PC-3 (cell line): ENCODE measurements around the gene TMEM255B. TPM values are rescaled to one million over a fixed set of nuclear protein-coding genes. Genes with fewer than 3 reads are reported as not detected.

Experiments
- ATAC-seq: fragments of 200-7000 bp; cut with Tn5 transposase; 2 replicates; pipeline ENCODE4 v1.9.1; 2020; ENCODE audit warnings: mild to moderate bottlenecking, moderate library complexity
- BruUV-seq: library from RNA; stranded (reverse); fragments of 400-500 nt; replicated peaks from 2 replicates; lab custom pipeline; 2021; lab: Mats Ljungman, UMichigan
- CTCF ChIA-PET: fragments of 300-600 bp; sonication (Branson Sonifier 250); formaldehyde crosslinking; loops from one replicate; lab custom pipeline; 2022; ENCODE audit warnings: antibody characterized with exemption; lab: Charles Lee
- POLR2A ChIA-PET: fragments of 300-600 bp; sonication (Branson Sonifier 250); formaldehyde crosslinking; loops from one replicate; lab custom pipeline; 2022; ENCODE audit warnings: antibody characterized with exemption; ENCODE audit not compliant: unreplicated experiment; lab: Charles Lee
- DNase-seq: peaks from one replicate; pipeline ENCODE4 v3.0.0-alpha.2; 2015
- H2AFZ ChIP-seq: fragments of 300-600 bp; sonication (generic); 2 replicates; pipeline ENCODE4 v1.6.0; 2016; ENCODE audit warnings: antibody characterized with exemption, low read length
- H3F3A ChIP-seq: fragments of 300-600 bp; sonication (generic); one replicate; pipeline ENCODE4 v1.6.0; 2017; ENCODE audit warnings: antibody characterized with exemption, low read length, control low read depth, mild to moderate bottlenecking; ENCODE audit not compliant: unreplicated experiment
- H3K27ac ChIP-seq: fragments of 300-600 bp; sonication (generic); 2 replicates; pipeline ENCODE4 v1.5.1; 2016; ENCODE audit warnings: mild to moderate bottlenecking, low read length
- H3K27me3 ChIP-seq: fragments of 300-600 bp; sonication (generic); 2 replicates; pipeline ENCODE4 v1.6.1; 2016; ENCODE audit warnings: low read length, mixed read lengths
- H3K36me3 ChIP-seq: fragments of 300-600 bp; sonication (generic); 2 replicates; pipeline ENCODE4 v1.6.1; 2016; ENCODE audit warnings: low read depth, mixed run types, low read length, mixed read lengths
- H3K4me1 ChIP-seq: fragments of 300-600 bp; sonication (generic); 2 replicates; pipeline ENCODE4 v1.5.1; 2016; ENCODE audit warnings: low read length; ENCODE audit not compliant: insufficient read depth
- H3K4me2 ChIP-seq: fragments of 300-600 bp; sonication (generic); 2 replicates; pipeline ENCODE4 v1.6.0; 2016; ENCODE audit warnings: low read length
- H3K4me3 ChIP-seq: fragments of 300-600 bp; sonication (generic); 2 replicates; pipeline ENCODE4 v1.5.1; 2016; ENCODE audit warnings: mild to moderate bottlenecking, low read length, mixed read lengths
- H3K79me2 ChIP-seq: fragments of 300-600 bp; sonication (generic); 2 replicates; pipeline ENCODE4 v1.6.1; 2017; ENCODE audit warnings: low read length, mixed read lengths
- H3K9ac ChIP-seq: fragments of 300-600 bp; sonication (generic); 2 replicates; pipeline ENCODE4 v1.6.0; 2016; ENCODE audit warnings: mild to moderate bottlenecking, low read length
- H3K9me2 ChIP-seq: fragments of 300-600 bp; sonication (generic); replicated peaks from 2 replicates; pipeline ENCODE4 v1.6.1; 2016; ENCODE audit warnings: mixed run types, low read length, mixed read lengths
- H3K9me3 ChIP-seq: fragments of 300-600 bp; sonication (generic); 2 replicates; pipeline ENCODE4 v1.6.1; 2016; ENCODE audit warnings: low read length, mixed read lengths
- H4K20me1 ChIP-seq: fragments of 300-600 bp; sonication (generic); 2 replicates; pipeline ENCODE4 v1.6.1; 2016; ENCODE audit warnings: low read length, mixed read lengths
- EZH2 ChIP-seq: fragments of 300-600 bp; sonication (generic); IDR thresholded peaks from one replicate; pipeline ENCODE4 v1.6.1; 2017; ENCODE audit warnings: antibody characterized with exemption, mild to moderate bottlenecking, low read length; ENCODE audit not compliant: unreplicated experiment
- EZH2phosphoT487 ChIP-seq: fragments of 300-600 bp; sonication (generic); IDR thresholded peaks from 2 replicates; pipeline ENCODE4 v1.6.1; 2018; ENCODE audit warnings: mild to moderate bottlenecking, antibody characterized with exemption, low read length, borderline replicate concordance
- intact Hi-C: fragments of 100-400 bp; cut with micrococcal nuclease; formaldehyde crosslinking; loops from 2 replicates; pipeline ENCODE4 v1.9.0; 2023
- total RNA-seq: library from RNA; depleted of rRNA; stranded (reverse); fragments of >200 nt; gene quantifications from 2 replicates; pipeline ENCODE4 v1.2.3, GENCODE V29; 2014
- TF ChIP-seq, protein P1 (sequence below): fragments of 300-600 bp; sonication (generic); conservative IDR thresholded peaks from 2 replicates; pipeline ENCODE4 v1.5.1; 2017; ENCODE audit warnings: antibody characterized with exemption, low read depth, mild to moderate bottlenecking, low read length

Gene TMEM255B
- total RNA-seq, 1 experiment from 2014 or later: 26.9 TPM

DNA sequence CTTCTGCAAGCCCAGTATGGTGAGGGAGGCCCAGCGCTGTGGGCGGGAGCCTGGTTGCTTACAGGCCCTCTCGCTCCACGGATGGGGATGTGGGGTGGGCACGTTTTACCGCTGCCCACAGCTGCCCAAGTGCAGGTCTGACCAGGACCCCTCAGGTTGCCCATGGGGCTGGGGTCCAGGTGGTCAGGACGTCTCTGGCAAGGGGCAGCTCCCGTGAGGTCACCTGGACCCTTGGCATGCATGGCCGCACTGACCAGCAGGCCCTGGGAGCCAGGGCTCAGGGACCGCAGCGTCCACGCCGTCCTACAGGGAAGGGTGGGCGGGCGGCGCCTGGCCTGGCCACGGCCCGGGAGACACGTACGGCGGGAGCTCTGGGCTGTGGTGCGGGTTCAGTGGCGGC lies 72.0 kb downstream of the TMEM255B start:
- no peak for DNase-seq
- Histone ChIP-seq H3K79me2 (no peaks in the 10 kb centered on the region), H3K36me3 (no peaks in the 10 kb centered on the region), H3F3A (no peaks in the 10 kb centered on the region), H3K27ac (no peak overlapping the region), H2AFZ (no peak overlapping the region), H3K27me3 (no peaks in the 10 kb centered on the region), H3K4me3 (no peak overlapping the region), H3K4me2 (no peak overlapping the region), H3K9me2 (no peaks in the 10 kb centered on the region), H3K4me1 (peaks cover 7% of the 10 kb centered on the region), H3K9me3 (no peaks in the 10 kb centered on the region), H3K9ac (no peak overlapping the region), H4K20me1 (no peaks in the 10 kb centered on the region)
- no peak for ATAC-seq
- POLR2A ChIA-PET: no interaction called here
- no peak for TF ChIP-seq EZH2phosphoT487
- TF ChIP-seq, protein P1, sequence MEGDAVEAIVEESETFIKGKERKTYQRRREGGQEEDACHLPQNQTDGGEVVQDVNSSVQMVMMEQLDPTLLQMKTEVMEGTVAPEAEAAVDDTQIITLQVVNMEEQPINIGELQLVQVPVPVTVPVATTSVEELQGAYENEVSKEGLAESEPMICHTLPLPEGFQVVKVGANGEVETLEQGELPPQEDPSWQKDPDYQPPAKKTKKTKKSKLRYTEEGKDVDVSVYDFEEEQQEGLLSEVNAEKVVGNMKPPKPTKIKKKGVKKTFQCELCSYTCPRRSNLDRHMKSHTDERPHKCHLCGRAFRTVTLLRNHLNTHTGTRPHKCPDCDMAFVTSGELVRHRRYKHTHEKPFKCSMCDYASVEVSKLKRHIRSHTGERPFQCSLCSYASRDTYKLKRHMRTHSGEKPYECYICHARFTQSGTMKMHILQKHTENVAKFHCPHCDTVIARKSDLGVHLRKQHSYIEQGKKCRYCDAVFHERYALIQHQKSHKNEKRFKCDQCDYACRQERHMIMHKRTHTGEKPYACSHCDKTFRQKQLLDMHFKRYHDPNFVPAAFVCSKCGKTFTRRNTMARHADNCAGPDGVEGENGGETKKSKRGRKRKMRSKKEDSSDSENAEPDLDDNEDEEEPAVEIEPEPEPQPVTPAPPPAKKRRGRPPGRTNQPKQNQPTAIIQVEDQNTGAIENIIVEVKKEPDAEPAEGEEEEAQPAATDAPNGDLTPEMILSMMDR: no peak
- TF ChIP-seq EZH2: no peak
- no TSS peak for BruUV-seq
- CTCF ChIA-PET: no interaction called here
- intact Hi-C loops: no loop called here

DNA sequence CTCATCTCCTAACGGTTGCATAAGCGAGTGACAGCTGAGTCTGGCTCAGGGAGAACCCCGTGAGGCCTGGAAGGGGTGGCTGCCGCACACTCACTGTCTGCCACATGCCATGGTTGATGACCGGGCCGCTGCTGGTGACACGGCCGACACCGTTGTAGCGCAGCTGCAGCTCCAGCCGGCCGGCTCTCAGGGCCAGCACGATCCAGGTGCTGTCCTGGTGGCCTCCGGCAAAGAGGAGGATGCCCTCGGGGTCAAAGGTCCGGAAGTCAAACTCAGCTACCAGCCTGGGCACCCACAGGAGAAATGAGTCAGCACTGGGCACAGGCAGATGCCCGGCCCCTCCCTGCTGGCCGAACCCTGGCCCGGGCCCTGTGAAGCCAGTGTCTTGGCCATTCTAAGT lies 73.2 kb downstream of the TMEM255B start:
- no peak for TF ChIP-seq EZH2
- TF ChIP-seq, protein P1: no peak
- TF ChIP-seq EZH2phosphoT487: no peak
- Histone ChIP-seq H3F3A (no peaks in the 10 kb centered on the region), H3K27me3 (no peaks in the 10 kb centered on the region), H3K9me3 (no peaks in the 10 kb centered on the region), H2AFZ (no peak overlapping the region), H3K4me2 (no peak overlapping the region), H3K4me3 (no peak overlapping the region), H3K4me1 (peaks cover 11% of the 10 kb centered on the region), H4K20me1 (no peaks in the 10 kb centered on the region), H3K9me2 (no peaks in the 10 kb centered on the region), H3K9ac (no peak overlapping the region), H3K79me2 (no peaks in the 10 kb centered on the region), H3K27ac (no peak overlapping the region), H3K36me3 (no peaks in the 10 kb centered on the region)
- ChIA-PET CTCF (no interaction called here), POLR2A (no interaction called here)
- DNase-seq: peak; percentile 10
- no TSS peak for BruUV-seq
- peak; percentile 69 for ATAC-seq
- intact Hi-C loops: no loop called here

DNA sequence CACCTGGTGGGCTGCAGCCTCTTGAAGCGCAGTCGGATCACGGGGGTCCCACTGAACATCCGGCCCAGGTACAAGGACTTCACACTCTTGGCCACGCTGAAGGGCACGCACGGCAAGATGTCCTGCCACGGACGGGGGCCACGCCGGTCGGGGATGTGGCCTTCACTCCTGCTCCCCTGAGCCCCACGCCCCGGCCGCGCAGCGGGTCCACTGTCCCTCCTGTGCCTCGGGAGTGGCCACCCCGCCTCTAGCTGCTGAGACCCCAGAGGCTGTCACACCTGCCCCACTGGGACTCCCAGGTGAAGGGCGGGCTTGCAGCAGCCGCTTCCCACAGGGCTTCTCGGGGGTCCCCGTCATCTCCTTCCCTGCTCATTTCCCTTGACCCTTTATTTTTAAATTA lies 73.6 kb downstream of the TMEM255B start:
- H3F3A ChIP-seq: no peaks in the 10 kb centered on the region
- peaks cover 15% of the 10 kb centered on the region for H3K4me1 ChIP-seq
- no peaks in the 10 kb centered on the region for H3K79me2 ChIP-seq
- TF ChIP-seq EZH2 (no peak), EZH2phosphoT487 (no peak)
- TF ChIP-seq, protein P1: no peak
- ChIA-PET CTCF (no interaction called here), POLR2A (no interaction called here)
- H3K9ac ChIP-seq: no peak overlapping the region
- H3K4me2 ChIP-seq: no peak overlapping the region
- intact Hi-C loops: no loop called here
- BruUV-seq: no TSS peak
- H3K4me3 ChIP-seq: no peak overlapping the region
- no peaks in the 10 kb centered on the region for H3K36me3 ChIP-seq
- no peaks in the 10 kb centered on the region for H4K20me1 ChIP-seq
- no peak overlapping the region for H2AFZ ChIP-seq
- H3K27me3 ChIP-seq: no peaks in the 10 kb centered on the region
- no peak for ATAC-seq
- H3K27ac ChIP-seq: no peak overlapping the region
- H3K9me2 ChIP-seq: no peaks in the 10 kb centered on the region
- H3K9me3 ChIP-seq: no peaks in the 10 kb centered on the region
- no peak for DNase-seq
